ENCODE measurements around the gene IL11.
"Not testable (repeated sequence)": the region's sequence is repeated elsewhere in the genome, so short reads cannot be mapped to it uniquely, and the experiment has no call there.

IL11 gene

DNA sequence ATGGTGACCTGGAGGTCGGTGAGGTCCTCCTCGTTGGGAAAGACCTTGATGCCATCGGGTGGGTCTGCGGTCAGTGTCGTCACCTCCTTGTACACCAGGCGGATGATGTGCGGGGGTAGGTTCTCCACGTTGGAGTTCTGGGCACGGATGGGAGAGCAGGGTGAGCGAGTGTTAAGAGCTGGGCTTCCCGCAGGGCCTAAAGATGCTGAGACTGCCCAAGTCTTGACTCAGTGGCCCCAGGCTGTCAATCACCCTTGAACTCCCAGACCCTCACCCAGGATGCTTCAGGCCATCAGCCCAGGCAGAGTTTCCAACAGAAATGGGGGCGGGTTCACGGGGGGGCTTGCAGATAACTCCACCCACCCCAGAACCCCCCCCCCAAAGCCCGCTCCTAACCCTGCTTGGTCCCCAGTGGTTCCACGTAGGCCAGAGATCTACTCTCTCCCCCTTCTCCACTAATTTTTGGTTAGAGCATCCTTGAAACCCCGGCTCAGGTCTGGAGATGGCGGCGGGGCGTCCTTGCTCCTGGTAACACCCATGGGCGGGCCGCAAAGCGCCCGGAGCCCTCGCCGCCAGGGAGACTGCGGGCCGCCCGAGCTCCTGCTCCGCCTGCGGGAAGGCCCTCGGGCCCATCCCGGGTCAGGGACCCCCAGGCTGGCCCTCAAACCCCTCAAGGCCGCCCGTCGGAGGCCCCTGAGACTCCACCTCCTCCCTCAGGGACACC lies 36.7 kb upstream of the IL11 start:
- H3K36me3 ChIP-seq: peaks cover 48% of the 10 kb centered on the region
- H3K9me3 ChIP-seq: peaks cover 25% of the 10 kb centered on the region
- H3K4me2 ChIP-seq: peak overlapping the region; percentile 97
- no peak for TF ChIP-seq Cebpa-rat (IDR thresholded peaks at IDR 0.05)
- peak overlapping the region; percentile 99 for H3K4me3 ChIP-seq
- H3K4me1 ChIP-seq: peaks cover 55% of the 10 kb centered on the region
- H3K9ac ChIP-seq: peak overlapping the region; percentile 99
- H3K27me3 ChIP-seq: no peaks in the 10 kb centered on the region
- H3K27ac ChIP-seq: peak overlapping the region; percentile 98
- peaks cover 55% of the 10 kb centered on the region for H4K20me1 ChIP-seq

DNA sequence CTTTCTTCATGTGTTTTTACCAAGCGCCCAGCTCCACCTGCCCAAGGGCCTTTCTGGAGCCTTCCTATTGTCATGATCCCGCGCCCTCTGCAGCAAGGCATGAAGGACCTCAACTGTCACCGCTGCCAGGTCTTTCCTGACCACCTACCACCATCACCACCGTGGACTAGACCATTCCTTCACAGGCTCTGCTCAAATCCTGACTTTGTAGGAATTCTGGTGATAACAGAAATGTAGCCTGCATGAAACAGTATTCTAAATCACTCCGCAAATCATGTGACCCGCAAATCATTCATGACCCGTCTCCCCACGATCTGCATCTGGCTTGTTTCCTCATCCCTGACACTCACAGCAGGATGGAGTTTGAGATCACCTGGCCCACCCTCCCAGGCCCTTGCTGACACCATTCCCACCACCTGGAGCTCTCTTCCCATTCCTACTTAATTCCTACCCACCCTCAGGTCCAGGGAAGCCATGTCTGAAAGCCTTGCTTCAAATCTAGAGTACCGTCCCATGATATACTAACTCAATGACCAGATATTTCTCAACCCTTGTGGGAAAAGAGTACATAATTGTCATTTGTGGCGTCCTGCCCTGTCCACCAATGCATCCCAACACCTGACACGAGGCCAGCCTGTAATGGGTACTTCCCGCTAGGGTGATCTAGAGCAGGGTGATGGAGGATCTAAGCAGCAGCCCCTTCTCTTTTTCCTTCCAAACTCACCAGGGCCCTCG lies 36.0 kb upstream of the IL11 start:
- H3K9ac ChIP-seq: peak overlapping the region; percentile 99
- H3K4me3 ChIP-seq: peak overlapping the region; percentile 99
- H3K9me3 ChIP-seq: peaks cover 25% of the 10 kb centered on the region
- H3K27me3 ChIP-seq: no peaks in the 10 kb centered on the region
- peak overlapping the region; percentile 97 for H3K4me2 ChIP-seq
- H3K4me1 ChIP-seq: peaks cover 57% of the 10 kb centered on the region
- peak overlapping the region; percentile 98 for H3K27ac ChIP-seq
- peaks cover 55% of the 10 kb centered on the region for H3K36me3 ChIP-seq
- H4K20me1 ChIP-seq: peaks cover 62% of the 10 kb centered on the region
- TF ChIP-seq Cebpa-rat (IDR thresholded peaks at IDR 0.05): no peak

- no peak for TF ChIP-seq Cebpa-rat (IDR thresholded peaks at IDR 0.05)
- peak overlapping the region; percentile 99 for H3K4me3 ChIP-seq
- peaks cover 57% of the 10 kb centered on the region for H3K4me1 ChIP-seq
- peaks cover 21% of the 10 kb centered on the region for H3K9me3 ChIP-seq
- H3K27me3 ChIP-seq: no peaks in the 10 kb centered on the region
- no peak overlapping the region for H3K27ac ChIP-seq
- peak overlapping the region; percentile 97 for H3K4me2 ChIP-seq
- H3K9ac ChIP-seq: peak overlapping the region; percentile 99
- peaks cover 69% of the 10 kb centered on the region for H4K20me1 ChIP-seq
- peaks cover 61% of the 10 kb centered on the region for H3K36me3 ChIP-seq
Measured at GRCh38 chr19:55405638-55406037, 35.4 kb upstream of the IL11 start.

GRCh38 chr19:55402509-55402908 lies 32.2 kb upstream of the IL11 start:
- H3K4me2 ChIP-seq: peak overlapping the region; percentile 71
- peaks cover 86% of the 10 kb centered on the region for H3K36me3 ChIP-seq
- no peaks in the 10 kb centered on the region for H3K27me3 ChIP-seq
- H3K27ac ChIP-seq: no peak overlapping the region
- no peaks in the 10 kb centered on the region for H3K9me3 ChIP-seq
- peaks cover 98% of the 10 kb centered on the region for H4K20me1 ChIP-seq
- H3K4me1 ChIP-seq: peaks cover 50% of the 10 kb centered on the region
- H3K9ac ChIP-seq: peak overlapping the region; percentile 60
- H3K4me3 ChIP-seq: no peak overlapping the region
- no peak for TF ChIP-seq Cebpa-rat (IDR thresholded peaks at IDR 0.05)

DNA sequence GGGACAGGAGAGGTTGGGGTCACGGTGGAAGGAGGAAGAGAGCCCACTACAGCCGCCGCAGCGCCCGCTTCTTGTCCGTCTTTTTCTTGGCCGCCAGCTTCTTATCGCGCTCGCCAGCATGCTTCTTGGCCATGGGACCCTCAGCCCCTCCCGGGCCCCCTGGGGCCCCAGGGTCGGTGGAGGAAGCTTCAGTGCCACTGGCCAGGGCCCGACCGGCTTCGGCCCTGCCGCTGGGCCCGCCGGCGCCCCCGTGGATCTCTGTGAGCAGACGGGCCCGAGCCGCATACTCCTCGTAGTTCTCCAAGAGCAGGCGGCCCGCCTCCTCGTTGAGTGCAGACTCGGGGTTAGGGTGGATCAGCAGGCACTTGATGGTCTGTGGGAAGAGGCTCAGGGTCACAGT lies 31.1 kb upstream of the IL11 start:
- peaks cover 82% of the 10 kb centered on the region for H3K36me3 ChIP-seq
- H3K4me1 ChIP-seq: peaks cover 46% of the 10 kb centered on the region
- not testable (repeated sequence) for H3K9me3 ChIP-seq, H3K27ac ChIP-seq, H3K4me2 ChIP-seq, H3K9ac ChIP-seq, H3K4me3 ChIP-seq, H3K27me3 ChIP-seq
- peaks cover 93% of the 10 kb centered on the region for H4K20me1 ChIP-seq

DNA sequence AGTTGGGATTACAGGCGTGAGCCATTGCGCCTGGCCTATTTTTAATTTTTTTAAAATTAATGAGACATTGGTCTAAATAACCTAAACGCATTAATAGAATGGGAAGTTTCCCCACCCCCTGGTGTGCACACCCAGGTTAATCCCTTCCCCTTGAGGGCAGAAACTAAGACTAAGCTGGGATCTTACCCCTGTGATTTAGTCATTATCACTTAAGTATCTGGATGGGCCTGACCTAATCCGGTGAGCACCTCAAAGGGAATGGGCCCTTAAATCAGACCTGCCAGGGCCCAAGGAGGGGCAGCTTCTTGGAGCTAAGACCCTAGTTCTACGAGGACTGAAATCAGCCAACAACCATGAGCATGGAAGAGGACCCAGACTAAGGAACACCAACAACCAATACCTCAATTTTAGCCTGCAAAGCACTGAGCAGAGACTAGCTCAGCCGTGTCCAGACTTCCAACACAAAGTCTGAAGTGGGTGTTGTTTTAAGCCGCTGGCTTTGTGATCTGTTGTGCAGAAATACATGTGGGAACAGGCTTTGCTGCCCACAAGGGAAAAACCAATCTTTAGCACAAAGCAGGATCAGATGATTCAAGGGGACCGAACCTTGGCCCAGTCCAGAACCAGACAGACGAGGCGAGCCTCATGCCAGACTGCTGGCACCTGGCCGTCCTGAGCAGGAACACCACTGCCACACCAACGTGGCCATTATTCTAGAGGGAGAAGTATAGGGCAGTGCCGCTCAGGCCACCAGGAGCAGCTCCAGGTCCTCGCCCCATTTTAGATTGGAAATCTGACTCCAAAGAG lies 30.2 kb upstream of the IL11 start:
- Histone ChIP-seq H3K4me3 (no peak overlapping the region), H3K27me3 (no peaks in the 10 kb centered on the region), H3K9ac (0 out of 2 replicates have a peak overlapping the region, but pooled peaks have one; percentile 41), H3K9me3 (no peaks in the 10 kb centered on the region), H4K20me1 (peaks cover 84% of the 10 kb centered on the region), H3K36me3 (peaks cover 73% of the 10 kb centered on the region), H3K4me1 (peaks cover 37% of the 10 kb centered on the region), H3K4me2 (no peak overlapping the region), H3K27ac (no peak overlapping the region)
- no peak for TF ChIP-seq Cebpa-rat (IDR thresholded peaks at IDR 0.05)

DNA sequence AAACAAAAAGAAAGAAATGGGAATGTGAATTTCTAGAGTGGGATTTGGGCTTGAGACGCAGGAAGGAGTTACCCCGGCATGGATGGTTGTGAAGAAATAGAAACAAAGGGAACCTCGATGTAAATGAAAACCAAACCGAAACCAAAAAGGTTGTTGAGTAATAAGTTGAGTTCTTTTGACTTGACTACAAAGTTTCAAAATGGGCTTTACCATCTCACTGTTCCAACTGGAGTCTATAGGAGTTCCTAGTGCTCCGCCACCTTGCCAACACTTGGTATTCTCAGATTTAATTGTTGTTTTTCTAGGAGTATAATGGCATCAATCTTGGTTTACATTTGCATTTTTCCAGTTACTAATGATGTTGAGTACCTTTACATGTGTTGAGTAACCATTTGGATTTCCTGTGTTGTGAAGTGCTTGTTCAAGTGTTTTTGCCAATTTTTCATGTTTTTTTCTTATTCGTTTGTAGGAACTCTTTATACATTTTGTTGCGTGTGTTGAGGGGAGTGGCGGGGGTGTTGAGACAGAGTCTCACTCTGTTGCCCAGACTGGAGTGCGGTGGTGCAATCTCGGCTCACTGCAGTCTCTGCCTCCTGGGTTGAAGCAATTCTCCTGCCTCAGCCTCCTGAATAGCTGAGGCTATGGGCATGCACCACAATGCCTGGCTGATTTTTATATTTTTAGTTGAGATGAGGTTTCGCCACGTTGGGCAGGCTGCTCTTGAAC lies 28.1 kb upstream of the IL11 start:
- no peak overlapping the region for H3K9ac ChIP-seq
- no peak overlapping the region for H3K4me2 ChIP-seq
- peaks cover 80% of the 10 kb centered on the region for H4K20me1 ChIP-seq
- peaks cover 52% of the 10 kb centered on the region for H3K36me3 ChIP-seq
- no peak overlapping the region for H3K27ac ChIP-seq
- TF ChIP-seq Cebpa-rat (IDR thresholded peaks at IDR 0.05): no peak
- no peaks in the 10 kb centered on the region for H3K9me3 ChIP-seq
- H3K4me1 ChIP-seq: peaks cover 16% of the 10 kb centered on the region
- H3K27me3 ChIP-seq: no peaks in the 10 kb centered on the region
- no peak overlapping the region for H3K4me3 ChIP-seq

DNA sequence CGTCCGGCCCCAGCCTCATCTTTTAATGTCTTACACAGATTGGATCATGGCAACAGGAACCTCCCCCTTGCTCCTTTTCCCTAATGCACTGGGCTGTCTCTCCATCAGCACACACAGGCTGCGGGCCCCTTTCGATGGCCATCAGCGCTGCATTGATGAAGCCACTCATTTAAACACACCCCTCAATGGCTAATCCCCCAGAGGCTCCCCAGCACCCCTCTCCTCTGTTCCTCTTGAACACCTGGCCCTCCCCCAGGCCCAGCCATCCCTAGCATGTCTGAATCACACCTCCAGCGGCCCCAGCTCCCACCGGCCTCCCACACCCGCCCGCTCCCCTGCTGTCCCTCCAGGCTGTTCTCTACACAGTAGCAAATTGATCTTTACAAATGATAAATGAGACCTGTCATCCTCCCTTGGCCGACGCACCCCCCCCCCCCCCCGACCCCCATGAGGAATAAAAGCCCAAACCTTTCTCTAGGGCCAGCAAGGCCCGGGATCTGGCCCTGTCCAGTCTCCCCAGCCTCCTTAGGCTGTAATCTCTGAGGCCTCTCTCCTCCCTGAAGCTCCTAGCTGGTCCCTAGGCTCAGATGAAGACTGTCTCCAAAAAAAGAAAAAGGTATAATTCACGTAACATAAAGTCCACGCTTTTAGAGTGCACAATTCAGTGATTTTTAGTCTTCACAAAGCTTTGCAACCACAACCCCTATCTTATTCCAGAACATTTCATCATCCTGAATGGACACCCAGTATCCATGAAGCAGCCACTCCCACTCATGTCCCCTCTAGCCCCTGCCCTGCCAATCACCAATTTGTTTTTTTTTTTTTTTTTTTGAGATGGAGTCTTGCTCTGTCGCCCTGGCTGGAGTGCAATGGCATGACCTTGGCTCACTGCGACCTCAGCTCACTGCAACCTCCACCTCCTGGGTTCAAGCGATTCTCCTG lies 22.8 kb upstream of the IL11 start:
- Histone ChIP-seq H3K9ac (no peak overlapping the region), H3K27ac (no peak overlapping the region), H3K4me1 (peaks cover 45% of the 10 kb centered on the region), H3K4me3 (no peak overlapping the region), H3K36me3 (peaks cover 50% of the 10 kb centered on the region), H3K4me2 (no peak overlapping the region), H3K9me3 (no peaks in the 10 kb centered on the region), H3K27me3 (no peaks in the 10 kb centered on the region), H4K20me1 (peaks cover 80% of the 10 kb centered on the region)
- no peak for TF ChIP-seq Cebpa-rat (IDR thresholded peaks at IDR 0.05)
